GM12892 (cell line): ENCODE data around the gene OR5B21. TPM values are rescaled to one million over a fixed set of nuclear protein-coding genes. Genes with fewer than 3 reads are reported as not detected.
A peak's percentile ranks its signal among the peaks of the same experiment; 100 is the strongest.

ENCODE experiments used
- DNase-seq: peaks from one replicate; pipeline ENCODE4 v3.0.0; 2011; ENCODE audit not compliant: insufficient read length
- FAIRE-seq: peaks from 2 replicates; lab custom pipeline; 2011; peaks lifted over from hg19 to GRCh38; lab: Jason Lieb, UNC
- POLR2A ChIP-seq: IDR thresholded peaks from 2 replicates; pipeline ENCODE4 v1.6.1; 2011; ENCODE audit warnings: low read depth, low read length, control low read depth
- POLR2AphosphoS5 ChIP-seq: IDR thresholded peaks from 2 replicates; pipeline ENCODE4 v1.6.1; 2011; ENCODE audit warnings: low read depth, low read length, control low read depth
- TAF1 ChIP-seq: IDR thresholded peaks from 2 replicates; pipeline ENCODE4 v1.6.1; 2011; ENCODE audit warnings: low read depth, mild to moderate bottlenecking, control low read depth, low read length, borderline replicate concordance
- polyA plus RNA-seq: library from polyadenylated mRNA; unstranded; fragments of >200 nt; gene quantifications from one replicate; pipeline ENCODE4 v1.2.1, GENCODE V29; 2012; ENCODE audit warnings: missing spikeins, inconsistent platforms; ENCODE audit not compliant: missing spikeins

OR5B21 gene
- not detected for polyA plus RNA-seq

- FAIRE-seq: no peak
- TF ChIP-seq POLR2AphosphoS5: no peak
- DNase-seq: no peak
These were observed at the start of gene OR5B21 for GRCh38 chr11:58508005-58508404. OR5B21 (minus strand) TSS chr11:58508105; CDS start chr11:58508105, 0 bp downstream.

GRCh38 chr11:58549644-58550043 lies 41.7 kb upstream of the OR5B21 start:
- no peak for DNase-seq
- TF ChIP-seq POLR2AphosphoS5: no peak
- FAIRE-seq: no peak

DNA sequence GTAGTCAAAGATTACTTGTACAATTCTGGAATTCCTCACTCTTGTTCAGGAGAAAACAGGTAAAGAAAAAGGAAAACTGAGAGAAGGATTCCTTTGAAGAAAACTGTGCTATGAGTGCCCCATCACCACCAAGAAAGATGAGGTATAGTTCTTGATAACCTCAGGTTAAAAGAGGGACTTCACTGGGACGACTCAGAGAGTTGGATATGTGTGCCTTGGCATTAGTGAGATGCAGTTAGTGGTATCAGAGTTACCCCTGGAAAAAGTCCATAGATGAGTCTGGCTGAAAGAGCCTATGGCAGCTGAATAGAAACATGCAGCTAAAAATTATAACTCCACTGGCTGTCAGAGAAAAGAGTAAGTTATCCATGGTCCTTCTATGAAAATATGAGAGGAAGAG lies 38.9 kb upstream of the OR5B21 start:
- no peak for DNase-seq
- no peak for TF ChIP-seq TAF1
- no peak for TF ChIP-seq POLR2A
- no peak for TF ChIP-seq POLR2AphosphoS5
- no peak for FAIRE-seq

DNA sequence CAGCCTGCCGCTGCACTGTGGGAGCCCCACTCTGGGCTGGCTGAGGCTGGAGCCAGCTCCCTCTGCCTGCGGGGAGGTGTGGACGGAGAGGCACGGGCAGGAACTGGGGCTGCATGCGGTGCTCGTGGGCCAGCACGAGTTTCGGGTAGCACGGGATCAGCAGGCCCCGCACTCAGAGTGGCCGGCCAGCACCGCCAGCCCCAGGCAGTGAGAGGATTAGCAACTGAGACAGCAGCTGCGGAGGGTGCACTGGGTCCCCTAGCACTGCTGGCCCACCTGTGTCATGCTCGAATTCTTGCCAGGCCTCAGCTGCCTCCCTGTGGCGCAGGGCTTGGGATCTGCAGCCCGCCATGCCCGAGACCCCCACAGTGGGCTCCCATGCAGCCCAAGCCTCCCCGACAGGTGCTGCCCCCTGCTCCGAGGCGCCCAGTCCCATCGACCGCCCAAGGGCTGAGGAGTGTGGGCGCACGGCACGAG lies 24.0 kb upstream of the OR5B21 start:
- FAIRE-seq: no peak
- TF ChIP-seq POLR2A: no peak
- no peak for TF ChIP-seq POLR2AphosphoS5
- TF ChIP-seq TAF1: no peak
- DNase-seq: no peak

GRCh38 chr11:58530236-58530635 lies 22.3 kb upstream of the OR5B21 start:
- FAIRE-seq (no peak), DNase-seq (no peak)
- no peak for TF ChIP-seq POLR2A
- TF ChIP-seq POLR2AphosphoS5: no peak
- TF ChIP-seq TAF1: no peak

DNA sequence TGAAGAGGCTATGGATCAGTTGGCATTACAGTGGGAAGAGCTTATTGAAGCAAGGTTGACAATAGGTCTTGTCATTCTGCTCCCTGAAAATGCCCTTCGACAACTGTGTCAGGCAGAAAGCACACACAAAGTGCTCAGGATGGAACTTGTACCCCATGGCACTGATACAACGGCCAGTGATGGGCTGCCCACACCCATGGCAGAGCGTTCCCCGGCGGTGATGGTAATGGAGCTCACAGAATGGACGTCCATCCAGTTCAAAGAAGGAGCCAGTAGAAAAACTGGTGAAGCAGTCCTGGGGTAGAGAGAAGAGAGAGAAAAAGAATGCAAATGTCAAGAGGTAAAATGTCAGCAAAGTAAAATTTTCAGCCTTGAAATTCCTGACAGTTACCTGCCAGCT lies 19.5 kb upstream of the OR5B21 start:
- DNase-seq (no peak), FAIRE-seq (no peak)
- TF ChIP-seq POLR2A (no peak), POLR2AphosphoS5 (no peak), TAF1 (no peak)

GRCh38 chr11:58526721-58527120 lies 18.8 kb upstream of the OR5B21 start:
- TF ChIP-seq TAF1: no peak
- no peak for TF ChIP-seq POLR2AphosphoS5
- TF ChIP-seq POLR2A: no peak
- DNase-seq: no peak
- FAIRE-seq: peak; percentile 74

DNA sequence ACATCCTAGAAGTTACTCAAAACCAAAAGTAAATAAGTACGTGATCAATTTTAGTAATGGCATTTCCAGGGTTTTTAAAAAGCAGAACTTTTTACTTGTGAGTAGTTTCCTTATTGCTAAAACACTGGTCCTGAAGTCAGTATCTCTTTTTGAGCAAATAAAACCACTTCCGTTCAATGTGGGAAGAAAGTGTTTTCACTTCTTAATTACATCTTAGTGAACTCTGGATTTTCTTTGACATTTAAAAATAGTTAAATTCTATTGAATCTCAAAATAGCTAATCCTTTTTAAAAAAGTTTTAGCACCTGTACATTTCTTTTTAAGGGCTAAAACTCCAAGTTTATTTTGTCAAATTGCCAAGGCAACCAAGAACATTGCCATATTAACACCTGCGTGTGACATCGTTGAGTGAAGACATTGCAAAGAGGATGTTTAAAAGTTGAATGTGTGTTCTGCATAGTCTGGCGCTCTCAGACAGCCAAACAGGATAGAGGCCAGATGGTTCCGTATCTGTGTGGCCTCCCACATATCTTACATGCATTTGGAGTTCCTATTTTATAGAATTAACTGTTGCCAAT lies 17.2 kb upstream of the OR5B21 start:
- peak; percentile 18 for DNase-seq
- peak; percentile 88 for FAIRE-seq
- TF ChIP-seq POLR2A (0 out of 2 replicates have a peak, but pooled peaks have one; percentile 37), POLR2AphosphoS5 (no peak)

DNA sequence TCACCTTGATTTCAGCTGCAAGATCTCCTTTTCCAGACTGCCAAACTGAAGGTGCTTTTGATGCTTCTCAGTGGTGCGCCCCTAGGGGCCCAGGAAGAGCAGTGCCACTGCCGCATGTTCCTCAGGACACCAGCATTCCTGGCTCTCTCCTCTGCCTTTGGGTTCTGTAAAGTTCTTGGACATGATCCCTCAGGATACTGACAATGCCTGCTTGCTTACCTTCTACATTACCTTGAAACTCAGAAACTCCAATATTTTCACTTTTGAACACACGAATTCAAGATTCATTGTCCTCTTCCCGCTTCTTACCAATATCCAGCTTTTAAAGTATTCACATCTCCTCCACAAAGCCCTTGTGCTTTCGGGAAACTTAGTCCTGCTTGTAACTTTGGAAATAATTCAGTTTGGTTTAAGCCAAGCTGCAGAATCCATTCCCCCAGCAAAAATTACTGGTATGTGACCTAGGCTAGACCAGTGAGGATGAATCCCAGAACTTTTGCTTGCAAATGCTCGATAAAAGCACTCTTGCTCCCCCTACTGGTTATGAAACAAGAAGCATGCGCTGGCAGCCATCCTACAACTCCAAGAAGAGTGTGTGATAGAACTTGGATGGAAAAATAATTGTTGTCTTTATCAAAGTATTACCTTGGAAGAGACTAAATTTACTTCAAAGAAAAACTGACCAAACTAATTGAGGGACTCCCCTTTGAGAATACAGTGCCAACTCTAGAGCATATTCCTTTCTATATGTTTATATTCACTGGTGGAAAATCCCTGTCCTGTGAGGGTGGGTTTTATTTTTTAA lies 16.5 kb upstream of the OR5B21 start:
- DNase-seq (no peak), FAIRE-seq (peak; percentile 89)
- TF ChIP-seq TAF1 (no peak), POLR2AphosphoS5 (no peak), POLR2A (no peak)

DNA sequence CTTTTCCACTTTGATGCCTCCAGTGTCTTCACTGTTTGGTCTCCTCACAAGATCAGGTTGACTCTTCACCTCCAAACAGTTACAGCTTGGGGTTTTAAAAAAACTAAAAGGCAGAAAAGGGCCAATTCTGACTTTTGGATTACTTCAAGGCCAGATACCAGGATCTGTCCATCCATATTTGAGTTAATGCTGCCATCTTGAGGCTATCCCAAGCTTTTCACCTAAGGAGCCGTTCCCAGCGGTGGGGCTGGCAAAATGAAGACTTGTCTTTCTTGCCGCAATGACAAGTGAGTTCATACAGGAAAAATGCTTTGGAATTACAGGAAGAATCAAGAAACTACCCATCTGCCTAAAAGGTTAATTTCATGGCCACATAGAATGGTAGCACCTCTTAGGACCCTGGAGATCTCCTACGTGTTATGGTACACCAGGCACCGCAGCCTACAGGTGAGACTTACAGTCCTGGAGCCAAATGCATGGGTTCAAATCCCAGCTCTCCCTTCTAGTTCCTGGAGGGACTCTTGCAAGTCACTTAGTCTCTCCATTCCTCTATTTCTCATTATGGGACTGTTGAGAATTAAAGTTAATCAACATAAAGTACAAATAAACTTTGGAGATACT lies 6.0 kb upstream of the OR5B21 start:
- DNase-seq: no peak
- TF ChIP-seq POLR2A (no peak), POLR2AphosphoS5 (no peak), TAF1 (no peak)
- peak; percentile 63 for FAIRE-seq

GRCh38 chr11:58511636-58512035 lies 3.7 kb upstream of the OR5B21 start:
- DNase-seq (no peak), FAIRE-seq (no peak)
- TF ChIP-seq TAF1 (no peak), POLR2AphosphoS5 (no peak)

DNA sequence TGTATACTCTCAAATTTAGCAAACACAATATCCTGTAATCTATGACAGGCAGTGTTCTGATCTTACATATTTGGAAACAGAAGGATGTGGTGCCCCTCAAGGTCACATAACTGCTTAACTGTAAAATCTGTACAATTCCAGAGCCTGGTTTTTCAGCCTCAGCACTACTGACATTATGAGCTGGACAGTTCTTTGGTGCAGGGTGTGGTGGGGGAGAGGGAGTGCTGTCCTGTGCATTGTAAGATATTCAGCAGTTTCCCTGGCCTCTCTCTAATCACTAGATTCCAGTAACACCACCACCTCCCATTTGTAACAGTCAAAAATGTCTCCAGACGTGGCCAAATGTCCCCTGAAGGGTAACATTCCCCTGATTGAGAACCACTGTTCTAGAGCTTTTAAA lies 1.8 kb upstream of the OR5B21 start:
- DNase-seq (no peak), FAIRE-seq (no peak)
- no peak for TF ChIP-seq TAF1
- TF ChIP-seq POLR2AphosphoS5: no peak
